HEK293 (cell line): ENCODE data around the gene RNF166.

Source experiments
- CTCF ChIA-PET: fragments of 350-600 bp; formaldehyde crosslinking; extraction: SDS; loops from one replicate; lab custom pipeline; 2021; ENCODE audit warnings: antibody characterized with exemption; lab: Yijun Ruan, JAX
- POLR2A ChIA-PET: fragments of 300-600 bp; formaldehyde crosslinking; extraction: SDS; loops from one replicate; lab custom pipeline; 2020; ENCODE audit warnings: antibody characterized with exemption, inconsistent platforms; lab: Yijun Ruan, JAX
- H3K27ac ChIP-seq: fragments of 200-500 bp; sonication (Bioruptor generic); 2 replicates; pipeline ENCODE4 v1.5.1; 2014; ENCODE audit warnings: low read depth, low read length, control low read depth, inconsistent platforms; ENCODE audit errors: extremely low read depth
- H3K36me3 ChIP-seq, 2 experiments: fragments of 200-500 bp in 1 of 2; sonication (Bioruptor generic) in 1 of 2; 1 replicate in 1 of 2; 2 replicates in 1 of 2; pipeline ENCODE4 v1.5.1; 2014 to 2017; ENCODE audit warnings: inconsistent platforms in 2 of 2, low read length in 2 of 2; ENCODE audit not compliant: control insufficient read depth in 2 of 2, insufficient read depth in 1 of 2
- H3K4me1 ChIP-seq: fragments of 200-500 bp; sonication (Bioruptor generic); 2 replicates; pipeline ENCODE4 v1.5.1; 2014; ENCODE audit warnings: mild to moderate bottlenecking, low read length, inconsistent platforms; ENCODE audit not compliant: control insufficient read depth, insufficient read depth
- H3K4me3 ChIP-seq: 2 replicates; pipeline ENCODE4 v1.5.1; 2011; ENCODE audit warnings: low read depth, mild to moderate bottlenecking, control low read depth, low read length, moderate library complexity
- H3K9me3 ChIP-seq: fragments of 200-500 bp; sonication (Bioruptor generic); 2 replicates; pipeline ENCODE4 v1.5.1; 2014; ENCODE audit warnings: low read depth, low read length, inconsistent platforms; ENCODE audit not compliant: control insufficient read depth, insufficient read depth
- BCL11A ChIP-seq: fragments of 450-650 bp; formaldehyde crosslinking; IDR thresholded peaks from 2 replicates; pipeline ENCODE4 v1.5.1; 2016; ENCODE audit warnings: low read depth, missing biosample characterization, missing genetic modification characterization
- BCL11B ChIP-seq: fragments of 450-650 bp; formaldehyde crosslinking; IDR thresholded peaks from 2 replicates; pipeline ENCODE4 v1.5.1; 2016; ENCODE audit warnings: low read depth, missing biosample characterization, missing genetic modification characterization
- IKZF3 ChIP-seq: fragments of 450-650 bp; IDR thresholded peaks from 2 replicates; pipeline ENCODE4 v1.5.0; 2018; ENCODE audit warnings: missing biosample characterization, mild to moderate bottlenecking, missing genetic modification characterization, moderate library complexity
- KLF8 ChIP-seq: fragments of 450-650 bp; formaldehyde crosslinking; IDR thresholded peaks from 2 replicates; pipeline ENCODE4 v1.5.1; 2016; ENCODE audit warnings: missing biosample characterization, missing genetic modification characterization
- SP3 ChIP-seq: fragments of 450-650 bp; formaldehyde crosslinking; IDR thresholded peaks from 2 replicates; pipeline ENCODE4 v1.5.1; 2016; ENCODE audit warnings: missing biosample characterization, missing genetic modification characterization
- ZBTB20 ChIP-seq: fragments of 450-650 bp; formaldehyde crosslinking; IDR thresholded peaks from 2 replicates; pipeline ENCODE4 v1.5.1; 2016; ENCODE audit warnings: missing biosample characterization, missing genetic modification characterization
- ZBTB48 ChIP-seq: fragments of 450-650 bp; formaldehyde crosslinking; IDR thresholded peaks from 2 replicates; pipeline ENCODE4 v1.5.1; 2016; ENCODE audit warnings: missing biosample characterization, missing genetic modification characterization
- ZFP3 ChIP-seq: fragments of 450-650 bp; formaldehyde crosslinking; IDR thresholded peaks from 2 replicates; pipeline ENCODE4 v1.5.1; 2016; ENCODE audit warnings: low read depth, missing biosample characterization, missing genetic modification characterization
- ZNF2 ChIP-seq: fragments of 450-650 bp; formaldehyde crosslinking; IDR thresholded peaks from 2 replicates; pipeline ENCODE4 v1.5.1; 2016; ENCODE audit warnings: missing biosample characterization, missing genetic modification characterization
- ZNF366 ChIP-seq: fragments of 450-650 bp; formaldehyde crosslinking; conservative IDR thresholded peaks from 2 replicates; pipeline ENCODE4 v1.5.1; 2016; ENCODE audit warnings: missing biosample characterization, missing genetic modification characterization
- ZNF521 ChIP-seq: fragments of 450-650 bp; formaldehyde crosslinking; IDR thresholded peaks from 2 replicates; pipeline ENCODE4 v1.5.1; 2017; ENCODE audit warnings: missing biosample characterization, mild to moderate bottlenecking, missing genetic modification characterization
- ZNF660 ChIP-seq: fragments of 450-650 bp; IDR thresholded peaks from 2 replicates; pipeline ENCODE4 v1.5.1; 2018; ENCODE audit warnings: missing biosample characterization, mild to moderate bottlenecking, missing genetic modification characterization
- ZNF670 ChIP-seq: fragments of 450-650 bp; formaldehyde crosslinking; IDR thresholded peaks from 2 replicates; pipeline ENCODE4 v1.5.1; 2016; ENCODE audit warnings: missing biosample characterization, missing genetic modification characterization, low read depth
- ZNF677 ChIP-seq: fragments of 450-650 bp; IDR thresholded peaks from 2 replicates; pipeline ENCODE4 v1.5.0; 2018; ENCODE audit warnings: missing biosample characterization, mild to moderate bottlenecking, missing genetic modification characterization, moderate library complexity
- ZXDB ChIP-seq: fragments of 450-650 bp; formaldehyde crosslinking; IDR thresholded peaks from 2 replicates; pipeline ENCODE4 v1.5.1; 2016; ENCODE audit warnings: missing biosample characterization, missing genetic modification characterization
- TF ChIP-seq, protein P1 (sequence below): fragments of 450-650 bp; formaldehyde crosslinking; IDR thresholded peaks from 2 replicates; pipeline ENCODE4 v1.5.1; 2017; ENCODE audit warnings: missing biosample characterization, missing genetic modification characterization
- TF ChIP-seq, protein P2 (sequence below): fragments of 450-650 bp; formaldehyde crosslinking; IDR thresholded peaks from 2 replicates; pipeline ENCODE4 v1.5.1; 2016; ENCODE audit warnings: missing biosample characterization, missing genetic modification characterization, borderline replicate concordance
- TF ChIP-seq, protein P3 (sequence below): fragments of 450-650 bp; formaldehyde crosslinking; IDR thresholded peaks from 2 replicates; pipeline ENCODE4 v1.5.1; 2016; ENCODE audit warnings: missing biosample characterization, missing genetic modification characterization

Gene RNF166

DNA sequence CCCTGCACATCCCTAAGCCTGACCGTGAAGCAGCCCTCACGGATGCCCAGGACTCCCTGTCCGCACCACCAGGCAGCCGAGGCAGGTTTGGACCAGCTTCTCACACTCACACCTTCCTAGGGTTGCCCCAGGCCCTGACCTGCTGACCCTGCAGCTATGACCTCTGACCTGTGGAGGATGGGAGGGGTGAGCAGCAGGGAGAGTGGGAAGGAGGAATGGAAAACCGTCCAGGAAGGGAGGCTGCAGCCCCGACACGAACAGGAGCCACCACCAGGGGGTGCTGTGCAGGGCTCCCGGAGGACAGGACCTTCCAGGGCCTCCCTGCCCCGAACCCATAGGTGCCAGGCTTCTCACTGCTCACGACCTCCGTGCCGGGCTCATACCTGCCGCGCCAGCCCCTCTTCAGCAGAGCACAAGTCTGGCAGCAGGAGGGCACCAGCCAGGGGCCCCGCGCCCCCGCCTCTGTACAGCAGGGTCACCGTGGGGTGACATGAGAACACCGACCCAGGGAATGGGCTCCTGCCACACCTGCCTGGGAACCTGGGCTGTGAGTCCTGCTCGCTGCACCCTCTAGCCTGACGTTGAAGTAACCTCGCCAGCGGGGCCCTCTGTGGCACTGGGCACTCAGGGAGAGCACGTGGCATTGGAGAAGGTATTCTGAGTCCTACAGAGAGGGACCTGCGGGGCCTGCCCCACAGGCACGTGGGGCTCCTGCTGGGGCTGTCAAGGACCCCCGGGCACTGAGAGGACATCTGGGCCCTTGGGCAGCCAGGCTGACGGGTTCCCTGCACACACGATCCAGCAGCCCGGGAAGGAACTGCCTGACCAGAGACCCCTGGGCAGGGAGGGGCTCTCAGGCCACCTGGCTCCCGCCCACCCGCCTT lies 37.7 kb upstream of the RNF166 start:
- Histone ChIP-seq H3K27ac (no peak overlapping the region), H3K4me1 (no peaks in the 10 kb centered on the region), H3K4me3 (no peak overlapping the region), H3K36me3 (peaks cover 0 to 22% of the 10 kb centered on the region in 2 experiments; a peak in 1 of 3 replicates), H3K9me3 (no peaks in the 10 kb centered on the region)
- TF ChIP-seq BCL11B (tag by site-specific recombination) (peak; percentile 82; the same call in 1 of the 2 replicates), ZFP3 (no peak), BCL11A (peak; percentile 88), KLF8 (tag by site-specific recombination) (peak; percentile 55), ZNF521 (tag by site-specific recombination) (no peak), ZNF2 (tag by site-specific recombination) (peak; percentile 90; the same call in 1 of the 2 replicates), ZBTB48 (tag by site-specific recombination) (peak; percentile 37; the same call in 1 of the 2 replicates), ZNF670 (tag by site-specific recombination) (no peak), SP3 (no peak), ZNF677 (tag by site-specific recombination) (peak; percentile 90), ZXDB (tag by site-specific recombination) (peak; percentile 41; the same call in 1 of the 2 replicates), ZNF366 (0 out of 2 replicates have a peak, but pooled peaks have one; percentile 29), ZNF660 (tag by site-specific recombination) (peak; percentile 42; the same call in 1 of the 2 replicates), IKZF3 (peak; percentile 94), ZBTB20 (peak; percentile 10; the same call in 1 of the 2 replicates)
- TF ChIP-seq, protein P1, sequence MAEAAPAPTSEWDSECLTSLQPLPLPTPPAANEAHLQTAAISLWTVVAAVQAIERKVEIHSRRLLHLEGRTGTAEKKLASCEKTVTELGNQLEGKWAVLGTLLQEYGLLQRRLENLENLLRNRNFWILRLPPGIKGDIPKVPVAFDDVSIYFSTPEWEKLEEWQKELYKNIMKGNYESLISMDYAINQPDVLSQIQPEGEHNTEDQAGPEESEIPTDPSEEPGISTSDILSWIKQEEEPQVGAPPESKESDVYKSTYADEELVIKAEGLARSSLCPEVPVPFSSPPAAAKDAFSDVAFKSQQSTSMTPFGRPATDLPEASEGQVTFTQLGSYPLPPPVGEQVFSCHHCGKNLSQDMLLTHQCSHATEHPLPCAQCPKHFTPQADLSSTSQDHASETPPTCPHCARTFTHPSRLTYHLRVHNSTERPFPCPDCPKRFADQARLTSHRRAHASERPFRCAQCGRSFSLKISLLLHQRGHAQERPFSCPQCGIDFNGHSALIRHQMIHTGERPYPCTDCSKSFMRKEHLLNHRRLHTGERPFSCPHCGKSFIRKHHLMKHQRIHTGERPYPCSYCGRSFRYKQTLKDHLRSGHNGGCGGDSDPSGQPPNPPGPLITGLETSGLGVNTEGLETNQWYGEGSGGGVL (tag by site-specific recombination) = 0 out of 2 replicates have a peak, but pooled peaks have one; percentile 10
- TF ChIP-seq, protein P2, sequence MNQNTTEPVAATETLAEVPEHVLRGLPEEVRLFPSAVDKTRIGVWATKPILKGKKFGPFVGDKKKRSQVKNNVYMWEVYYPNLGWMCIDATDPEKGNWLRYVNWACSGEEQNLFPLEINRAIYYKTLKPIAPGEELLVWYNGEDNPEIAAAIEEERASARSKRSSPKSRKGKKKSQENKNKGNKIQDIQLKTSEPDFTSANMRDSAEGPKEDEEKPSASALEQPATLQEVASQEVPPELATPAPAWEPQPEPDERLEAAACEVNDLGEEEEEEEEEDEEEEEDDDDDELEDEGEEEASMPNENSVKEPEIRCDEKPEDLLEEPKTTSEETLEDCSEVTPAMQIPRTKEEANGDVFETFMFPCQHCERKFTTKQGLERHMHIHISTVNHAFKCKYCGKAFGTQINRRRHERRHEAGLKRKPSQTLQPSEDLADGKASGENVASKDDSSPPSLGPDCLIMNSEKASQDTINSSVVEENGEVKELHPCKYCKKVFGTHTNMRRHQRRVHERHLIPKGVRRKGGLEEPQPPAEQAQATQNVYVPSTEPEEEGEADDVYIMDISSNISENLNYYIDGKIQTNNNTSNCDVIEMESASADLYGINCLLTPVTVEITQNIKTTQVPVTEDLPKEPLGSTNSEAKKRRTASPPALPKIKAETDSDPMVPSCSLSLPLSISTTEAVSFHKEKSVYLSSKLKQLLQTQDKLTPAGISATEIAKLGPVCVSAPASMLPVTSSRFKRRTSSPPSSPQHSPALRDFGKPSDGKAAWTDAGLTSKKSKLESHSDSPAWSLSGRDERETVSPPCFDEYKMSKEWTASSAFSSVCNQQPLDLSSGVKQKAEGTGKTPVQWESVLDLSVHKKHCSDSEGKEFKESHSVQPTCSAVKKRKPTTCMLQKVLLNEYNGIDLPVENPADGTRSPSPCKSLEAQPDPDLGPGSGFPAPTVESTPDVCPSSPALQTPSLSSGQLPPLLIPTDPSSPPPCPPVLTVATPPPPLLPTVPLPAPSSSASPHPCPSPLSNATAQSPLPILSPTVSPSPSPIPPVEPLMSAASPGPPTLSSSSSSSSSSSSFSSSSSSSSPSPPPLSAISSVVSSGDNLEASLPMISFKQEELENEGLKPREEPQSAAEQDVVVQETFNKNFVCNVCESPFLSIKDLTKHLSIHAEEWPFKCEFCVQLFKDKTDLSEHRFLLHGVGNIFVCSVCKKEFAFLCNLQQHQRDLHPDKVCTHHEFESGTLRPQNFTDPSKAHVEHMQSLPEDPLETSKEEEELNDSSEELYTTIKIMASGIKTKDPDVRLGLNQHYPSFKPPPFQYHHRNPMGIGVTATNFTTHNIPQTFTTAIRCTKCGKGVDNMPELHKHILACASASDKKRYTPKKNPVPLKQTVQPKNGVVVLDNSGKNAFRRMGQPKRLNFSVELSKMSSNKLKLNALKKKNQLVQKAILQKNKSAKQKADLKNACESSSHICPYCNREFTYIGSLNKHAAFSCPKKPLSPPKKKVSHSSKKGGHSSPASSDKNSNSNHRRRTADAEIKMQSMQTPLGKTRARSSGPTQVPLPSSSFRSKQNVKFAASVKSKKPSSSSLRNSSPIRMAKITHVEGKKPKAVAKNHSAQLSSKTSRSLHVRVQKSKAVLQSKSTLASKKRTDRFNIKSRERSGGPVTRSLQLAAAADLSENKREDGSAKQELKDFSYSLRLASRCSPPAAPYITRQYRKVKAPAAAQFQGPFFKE (tag by site-specific recombination) = peak; percentile 64; the same call in 1 of the 2 replicates
- TF ChIP-seq, protein P3, sequence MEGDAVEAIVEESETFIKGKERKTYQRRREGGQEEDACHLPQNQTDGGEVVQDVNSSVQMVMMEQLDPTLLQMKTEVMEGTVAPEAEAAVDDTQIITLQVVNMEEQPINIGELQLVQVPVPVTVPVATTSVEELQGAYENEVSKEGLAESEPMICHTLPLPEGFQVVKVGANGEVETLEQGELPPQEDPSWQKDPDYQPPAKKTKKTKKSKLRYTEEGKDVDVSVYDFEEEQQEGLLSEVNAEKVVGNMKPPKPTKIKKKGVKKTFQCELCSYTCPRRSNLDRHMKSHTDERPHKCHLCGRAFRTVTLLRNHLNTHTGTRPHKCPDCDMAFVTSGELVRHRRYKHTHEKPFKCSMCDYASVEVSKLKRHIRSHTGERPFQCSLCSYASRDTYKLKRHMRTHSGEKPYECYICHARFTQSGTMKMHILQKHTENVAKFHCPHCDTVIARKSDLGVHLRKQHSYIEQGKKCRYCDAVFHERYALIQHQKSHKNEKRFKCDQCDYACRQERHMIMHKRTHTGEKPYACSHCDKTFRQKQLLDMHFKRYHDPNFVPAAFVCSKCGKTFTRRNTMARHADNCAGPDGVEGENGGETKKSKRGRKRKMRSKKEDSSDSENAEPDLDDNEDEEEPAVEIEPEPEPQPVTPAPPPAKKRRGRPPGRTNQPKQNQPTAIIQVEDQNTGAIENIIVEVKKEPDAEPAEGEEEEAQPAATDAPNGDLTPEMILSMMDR (tag by site-specific recombination) = peak; percentile 81
- CTCF ChIA-PET = interaction anchor here (0.6 to 1.9 kb wide), 19 partner anchors 9 to 471 kb away, joined by 3 to 16 read pairs (median 4); no protein-coding TSS in a partner anchor
- POLR2A ChIA-PET = interaction anchor here (0.8 to 1.0 kb wide), 2 partner anchors 41 to 65 kb away, joined by 3 read pairs; partner anchors contain the start of gene PIEZO1
